H1 (cell line): ENCODE measurements around the gene CTIF. TPM values are rescaled to one million over a fixed set of nuclear protein-coding genes. Genes with fewer than 3 reads are reported as not detected.
"Not testable (repeated sequence)": the region's sequence is repeated elsewhere in the genome, so short reads cannot be mapped to it uniquely, and the experiment has no call there.

Source experiments
- CTCF ChIA-PET: fragments of 300-600 bp; sonication (Branson Sonifier 250); formaldehyde crosslinking; loops from one replicate; lab custom pipeline; 2021; ENCODE audit not compliant: partially characterized antibody; lab: Charles Lee
- POLR2A ChIA-PET: fragments of 300-600 bp; sonication (Branson Sonifier 250); formaldehyde crosslinking; loops from one replicate; lab custom pipeline; 2021; ENCODE audit warnings: inconsistent platforms; ENCODE audit not compliant: partially characterized antibody; lab: Charles Lee
- DNase-seq, 2 experiments: peaks; one replicate each; pipeline versions ENCODE4 v3.0.0 to v3.0.0-alpha.2; 2010 to 2022; ENCODE audit warnings: low spot score in 2 of 2, low read depth in 1 of 2, mixed read lengths in 1 of 2
- FAIRE-seq: peaks from 2 replicates; lab custom pipeline; 2011; peaks lifted over from hg19 to GRCh38; lab: Jason Lieb, UNC
- H2AFZ ChIP-seq: 2 replicates; pipeline ENCODE4 v1.8.1; 2012; ENCODE audit warnings: low read length, inconsistent platforms
- H2AK5ac ChIP-seq: 2 replicates; pipeline ENCODE4 v1.6.1; 2013; ENCODE audit warnings: low read depth, low read length
- H2BK120ac ChIP-seq: replicated peaks from 2 replicates; pipeline ENCODE3; 2013; ENCODE audit warnings: low read depth, low read length, inconsistent platforms
- H2BK12ac ChIP-seq: 2 replicates; pipeline ENCODE4 v1.6.1; 2013; ENCODE audit warnings: low read depth, low read length
- H2BK15ac ChIP-seq: 2 replicates; pipeline ENCODE4 v1.6.1; 2013; ENCODE audit warnings: low read length
- H2BK20ac ChIP-seq: 2 replicates; pipeline ENCODE4 v1.6.1; 2013; ENCODE audit warnings: low read length
- H2BK5ac ChIP-seq: 2 replicates; pipeline ENCODE4 v1.6.1; 2013; ENCODE audit warnings: low read depth, low read length
- H3K14ac ChIP-seq: 2 replicates; pipeline ENCODE4 v1.6.1; 2013; ENCODE audit warnings: inconsistent platforms; ENCODE audit not compliant: insufficient read length
- H3K18ac ChIP-seq: 2 replicates; pipeline ENCODE4 v1.6.1; 2013; ENCODE audit warnings: low read length; ENCODE audit errors: extremely low read depth
- H3K23ac ChIP-seq: 2 replicates; pipeline ENCODE4 v1.6.1; 2013; ENCODE audit warnings: inconsistent platforms; ENCODE audit not compliant: insufficient read length
- H3K23me2 ChIP-seq: 2 replicates; pipeline ENCODE4 v1.6.1; 2013; ENCODE audit warnings: low read depth, low read length
- H3K27ac ChIP-seq: 2 replicates; pipeline ENCODE4 v1.6.1; 2011; ENCODE audit warnings: low read depth, low read length, inconsistent platforms
- H3K27me3 ChIP-seq, 4 experiments: replicated peaks in 1 of 4; 1 replicate in 1 of 4; 2 replicates in 3 of 4; pipeline versions ENCODE4 v1.6.1 to v1.8.1; 2011 to 2013; ENCODE audit warnings: low read length in 3 of 4, mild to moderate bottlenecking in 3 of 4, inconsistent platforms in 2 of 4, mixed read lengths in 2 of 4, moderate library complexity in 1 of 4; ENCODE audit not compliant: control insufficient read depth in 3 of 4, insufficient read depth in 3 of 4; ENCODE audit errors: extremely low read depth in 1 of 4
- H3K36me3 ChIP-seq, 4 experiments: 2 replicates each; pipeline versions ENCODE4 v1.6.1 to v1.8.1; 2011 to 2013; ENCODE audit warnings: mild to moderate bottlenecking in 4 of 4, low read length in 3 of 4, moderate library complexity in 2 of 4, control low read depth in 1 of 4, inconsistent platforms in 1 of 4; ENCODE audit not compliant: insufficient read depth in 4 of 4, control insufficient read depth in 2 of 4
- H3K4ac ChIP-seq: replicated peaks from 2 replicates; pipeline ENCODE3; 2013; ENCODE audit warnings: low read length, low read depth, mixed read lengths, inconsistent platforms; ENCODE audit not compliant: insufficient read length
- H3K4me1 ChIP-seq, 4 experiments: replicated peaks in 1 of 4; 1 replicate in 1 of 4; 2 replicates in 3 of 4; pipeline versions ENCODE4 v1.6.1 to v1.8.1; 2011 to 2013; ENCODE audit warnings: low read length in 3 of 4, inconsistent platforms in 2 of 4, mixed read lengths in 1 of 4; ENCODE audit not compliant: insufficient read depth in 4 of 4, control insufficient read depth in 3 of 4
- H3K4me2 ChIP-seq, 2 experiments: 2 replicates each; pipeline versions ENCODE4 v1.6.1 to v1.8.1; 2011 to 2013; ENCODE audit warnings: low read depth in 2 of 2, low read length in 2 of 2, control low read depth in 1 of 2, inconsistent platforms in 1 of 2, mild to moderate bottlenecking in 1 of 2; ENCODE audit not compliant: insufficient read depth in 1 of 2
- H3K4me3 ChIP-seq, 4 experiments: fragments of 200-600, 300-600 bp in 1 of 4; sonication (generic), shearing (Covaris generic), sonication (Bioruptor Twin) in 1 of 4; 2 replicates each; pipeline versions ENCODE4 v1.5.1 to v1.8.1; 2011 to 2016; ENCODE audit warnings: low read length in 4 of 4, low read depth in 3 of 4, control low read depth in 2 of 4, inconsistent platforms in 2 of 4, mild to moderate bottlenecking in 2 of 4, mixed read lengths in 1 of 4, moderate library complexity in 1 of 4; ENCODE audit not compliant: insufficient read depth in 2 of 4; ENCODE audit errors: extremely low read depth in 1 of 4
- H3K56ac ChIP-seq: replicated peaks from 2 replicates; pipeline ENCODE3; 2013; ENCODE audit warnings: low read depth, mild to moderate bottlenecking, mixed read lengths, low read length, inconsistent platforms; ENCODE audit not compliant: insufficient read length
- H3K79me1 ChIP-seq: 2 replicates; pipeline ENCODE4 v1.6.1; 2013; ENCODE audit warnings: low read depth, low read length, control low read depth
- H3K79me2 ChIP-seq, 2 experiments: 2 replicates each; pipeline versions ENCODE4 v1.6.1 to v1.8.1; 2012 to 2013; ENCODE audit warnings: low read length in 2 of 2, mild to moderate bottlenecking in 2 of 2, inconsistent platforms in 1 of 2; ENCODE audit not compliant: insufficient read depth in 2 of 2, control insufficient read depth in 1 of 2
- H3K9ac ChIP-seq, 4 experiments: replicated peaks in 1 of 4; 1 replicate in 1 of 4; 2 replicates in 3 of 4; pipeline versions ENCODE4 v1.6.1 to v1.8.1; 2011 to 2013; ENCODE audit warnings: low read depth in 3 of 4, low read length in 3 of 4, control low read depth in 2 of 4, mild to moderate bottlenecking in 2 of 4, moderate library complexity in 2 of 4, inconsistent platforms in 1 of 4; ENCODE audit errors: extremely low read depth in 1 of 4
- H3K9me3 ChIP-seq, 2 experiments: 2 replicates each; pipeline versions ENCODE4 v1.6.1 to v1.8.1; 2012 to 2013; ENCODE audit warnings: mild to moderate bottlenecking in 2 of 2, moderate library complexity in 2 of 2, control low read depth in 1 of 2, inconsistent platforms in 1 of 2, low read depth in 1 of 2, low read length in 1 of 2, mixed read lengths in 1 of 2; ENCODE audit not compliant: insufficient read depth in 2 of 2
- H4K20me1 ChIP-seq, 2 experiments: replicated peaks in 1 of 2; 2 replicates each; pipeline versions ENCODE3 to v1.8.1; 2011 to 2013; ENCODE audit warnings: inconsistent platforms in 2 of 2, low read length in 2 of 2, mild to moderate bottlenecking in 1 of 2; ENCODE audit not compliant: insufficient read depth in 2 of 2, control insufficient read depth in 1 of 2
- H4K5ac ChIP-seq: 2 replicates; pipeline ENCODE4 v1.6.1; 2013; ENCODE audit warnings: low read length, low read depth, mixed read lengths, inconsistent platforms; ENCODE audit not compliant: insufficient read length
- H4K8ac ChIP-seq: 2 replicates; pipeline ENCODE4 v1.8.0; 2013; ENCODE audit warnings: mild to moderate bottlenecking, moderate library complexity, low read length, inconsistent platforms; ENCODE audit not compliant: insufficient read depth; ENCODE audit errors: extremely low read depth
- H4K91ac ChIP-seq: replicated peaks from 2 replicates; pipeline ENCODE3; 2013; ENCODE audit warnings: low read length, mixed read lengths, inconsistent platforms; ENCODE audit not compliant: insufficient read length
- WGBS, 2 experiments: shearing (Covaris generic) in 1 of 2; methylation state at CpG; one replicate each; pipeline versions ENCODE4 v1.1.6 to v1.1.7; 2013 to 2015; ENCODE audit warnings: low lambda C conversion rate in 2 of 2, mixed read lengths in 2 of 2, inconsistent platforms in 1 of 2, low coverage in 1 of 2, missing lambda C conversion rate in 1 of 2; ENCODE audit not compliant: insufficient replicate concordance in 2 of 2, insufficient coverage in 1 of 2, insufficient read length in 1 of 2; ENCODE audit errors: extremely low coverage in 1 of 2, missing lambda C conversion rate in 1 of 2; 5-methylcytosine and 5-hydroxymethylcytosine counted together
- polyA plus RNA-seq, 7 experiments: library from polyadenylated mRNA; depleted of rRNA in 3 of 7; stranded (reverse) in 5 of 7; unstranded in 2 of 7; fragments of >200 nt in 5 of 7; fragments of 200-250 nt in 2 of 7; gene quantifications; 1 replicate in 5 of 7; 2 replicates in 1 of 7; 4 replicates in 1 of 7; pipeline versions ENCODE4 v1.2.1 to v1.2.3, GENCODE V29; 2011 to 2013; ENCODE audit warnings: missing spikeins in 2 of 7, mixed read lengths in 2 of 7
- total RNA-seq: library from RNA; stranded (reverse); fragmentation: NEBNext Ultra II Directional; extraction: Animal tissue kit (Norgen Biotek cat#: 25700); gene quantifications from 2 replicates; pipeline ENCODE4 v1.2.1, GENCODE V29; 2021

CTIF gene
- total and polyA plus RNA-seq, 2 of the 8 experiments (the other 6 are each of a cell fraction or from before 2014, with no cell fraction given): 9.0 to 17.8 TPM

GRCh38 chr18:48506983-48507568 lies 31.8 kb upstream of the CTIF start:
- not testable (repeated sequence) for H3K79me1 ChIP-seq

GRCh38 chr18:48512498-48512897 lies 26.3 kb upstream of the CTIF start:
- H3K14ac ChIP-seq, H3K23ac ChIP-seq, H3K9ac ChIP-seq, H3K4ac ChIP-seq, H4K5ac ChIP-seq, H2BK15ac ChIP-seq, H3K79me1 ChIP-seq, H4K20me1 ChIP-seq, H3K23me2 ChIP-seq, DNase-seq, H3K4me3 ChIP-seq, H2AK5ac ChIP-seq, H3K4me2 ChIP-seq, H2BK12ac ChIP-seq, H4K91ac ChIP-seq, H4K8ac ChIP-seq, FAIRE-seq, H2BK20ac ChIP-seq, H2BK120ac ChIP-seq, H2BK5ac ChIP-seq, H2AFZ ChIP-seq, H3K27ac ChIP-seq, H3K36me3 ChIP-seq, H3K4me1 ChIP-seq, H3K79me2 ChIP-seq, H3K18ac ChIP-seq, H3K27me3 ChIP-seq, H3K9me3 ChIP-seq, H3K56ac ChIP-seq: not testable (repeated sequence)
- POLR2A ChIA-PET: interaction anchor here (0.7 kb wide), 1 partner anchor 21 kb away, joined by 4 read pairs; no protein-coding TSS in a partner anchor
- 86% methylated on average over 4 of the region's 4 CpGs; no CpG with 5 or more reads in 1 of the 2 experiments for WGBS, 2 experiments
- CTCF ChIA-PET: interaction anchor here (1.5 kb wide), 1 partner anchor 20 kb away, joined by 6 read pairs; no protein-coding TSS in a partner anchor

More at GRCh38 chr18:48506983-48507568, 31.8 kb upstream of the CTIF start:
- H4K91ac ChIP-seq, H3K79me2 ChIP-seq, DNase-seq, H3K23ac ChIP-seq, H4K5ac ChIP-seq, H3K18ac ChIP-seq, H3K23me2 ChIP-seq, H3K4me2 ChIP-seq, H3K36me3 ChIP-seq, H3K4me1 ChIP-seq, H2BK5ac ChIP-seq, H3K9ac ChIP-seq, H3K56ac ChIP-seq, H4K8ac ChIP-seq, CTCF ChIA-PET, H3K4me3 ChIP-seq, H2BK20ac ChIP-seq, FAIRE-seq, H2BK15ac ChIP-seq, H4K20me1 ChIP-seq, H2AK5ac ChIP-seq, H3K4ac ChIP-seq, H2BK12ac ChIP-seq, H3K27ac ChIP-seq, H3K27me3 ChIP-seq, POLR2A ChIA-PET, H2BK120ac ChIP-seq, H2AFZ ChIP-seq, H3K9me3 ChIP-seq, H3K14ac ChIP-seq: not testable (repeated sequence)
- 96% methylated on average over 1 of the region's 1 CpG; no CpG with 5 or more reads in 1 of the 2 experiments for WGBS, 2 experiments
